ENCODE measurements around the gene BPIFB2.
"Not testable (repeated sequence)": the region's sequence is repeated elsewhere in the genome, so short reads cannot be mapped to it uniquely, and the experiment has no call there.

The BPIFB2 gene

DNA sequence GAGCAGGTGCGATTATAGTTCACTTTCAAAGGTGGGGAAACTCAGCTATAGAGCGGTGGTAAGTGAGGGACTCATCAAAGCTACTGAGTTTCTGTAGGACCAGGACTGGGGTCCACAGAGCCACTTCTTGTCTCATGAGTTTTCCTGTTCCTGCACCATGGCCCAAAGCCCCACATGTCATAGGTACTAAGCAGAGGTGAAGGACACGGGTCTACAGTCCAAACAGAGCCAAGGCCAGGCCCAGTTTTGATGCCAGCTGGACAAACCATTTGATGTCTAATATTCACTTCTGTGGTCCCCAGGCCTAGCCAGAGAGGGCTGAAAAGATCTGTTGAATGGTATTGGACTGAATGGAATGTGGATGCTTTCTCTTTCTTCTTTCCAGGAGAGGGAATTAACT lies 34.9 kb downstream of the BPIFB2 start:
- H3K9me3 ChIP-seq (ENCODE audit: control insufficient read depth in 1 of 2, low read length in 2 of 2) = peaks cover 5 to 13% of the 10 kb centered on the region in 2 donors
- H3K36me3 ChIP-seq (ENCODE audit: control insufficient read depth in 1 of 2, insufficient read depth in 2 of 2, low read length in 2 of 2) = no peaks in the 10 kb centered on the region
- no peak overlapping the region for H3K27ac ChIP-seq (ENCODE audit: low read length)
- H3K4me1 ChIP-seq (ENCODE audit: control insufficient read depth in 1 of 2, insufficient read depth in 2 of 2, low read length in 2 of 2) = no peaks in the 10 kb centered on the region
- H3K27me3 ChIP-seq (ENCODE audit: low read depth, low read length) = no peaks in the 10 kb centered on the region
- no peak overlapping the region for H3K4me3 ChIP-seq (ENCODE audit: low read depth in 1 of 2, low read length in 2 of 2)

DNA sequence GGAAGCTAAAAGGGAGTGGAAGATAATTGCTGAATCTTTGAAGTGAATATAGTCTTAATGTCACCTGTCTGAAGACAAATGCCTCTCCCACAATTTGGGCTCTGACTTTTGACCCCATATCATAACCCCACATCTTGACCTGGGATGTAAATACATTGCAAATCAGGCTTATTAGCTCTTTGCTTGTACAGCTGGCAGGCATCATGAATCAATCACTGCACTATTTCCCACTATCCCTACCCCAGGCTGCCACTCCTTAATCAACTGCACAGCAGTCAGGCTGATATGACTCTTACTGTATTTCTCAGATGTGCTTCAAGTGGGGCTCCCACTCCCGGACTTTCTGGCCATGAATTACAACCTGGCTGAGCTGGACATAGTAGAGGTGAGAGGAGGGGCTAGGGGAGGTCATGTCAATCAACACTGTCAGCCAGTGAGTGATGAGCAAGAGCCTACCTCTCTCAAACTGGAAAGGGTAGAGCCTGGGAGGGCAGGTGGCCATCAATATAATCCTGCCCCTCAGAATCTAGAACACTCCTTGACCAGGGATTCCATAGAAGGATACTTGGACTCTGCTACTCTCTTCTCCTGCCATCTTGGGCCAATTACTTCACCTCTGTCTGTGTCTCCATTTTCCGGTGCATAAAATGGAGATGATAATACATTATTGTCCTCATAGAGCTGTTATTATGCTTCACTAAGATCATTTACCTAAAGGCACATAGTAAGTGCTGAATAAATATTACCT lies 35.7 kb downstream of the BPIFB2 start:
- Histone ChIP-seq H3K36me3 (ENCODE audit: control insufficient read depth in 1 of 2, insufficient read depth in 2 of 2, low read length in 2 of 2) (no peaks in the 10 kb centered on the region), H3K4me3 (ENCODE audit: low read depth in 1 of 2, low read length in 2 of 2) (no peak overlapping the region), H3K27ac (ENCODE audit: low read length) (no peak overlapping the region), H3K27me3 (ENCODE audit: low read depth, low read length) (no peaks in the 10 kb centered on the region), H3K4me1 (ENCODE audit: control insufficient read depth in 1 of 2, insufficient read depth in 2 of 2, low read length in 2 of 2) (no peaks in the 10 kb centered on the region), H3K9me3 (ENCODE audit: control insufficient read depth in 1 of 2, low read length in 2 of 2) (peaks cover 5 to 13% of the 10 kb centered on the region in 2 donors)

- Histone ChIP-seq H3K27ac (ENCODE audit: low read length) (no peak overlapping the region), H3K9me3 (ENCODE audit: control insufficient read depth in 1 of 2, low read length in 2 of 2) (peaks cover 5 to 13% of the 10 kb centered on the region in 2 donors), H3K27me3 (ENCODE audit: low read depth, low read length) (no peaks in the 10 kb centered on the region), H3K4me1 (ENCODE audit: control insufficient read depth in 1 of 2, insufficient read depth in 2 of 2, low read length in 2 of 2) (no peaks in the 10 kb centered on the region), H3K36me3 (ENCODE audit: control insufficient read depth in 1 of 2, insufficient read depth in 2 of 2, low read length in 2 of 2) (no peaks in the 10 kb centered on the region), H3K4me3 (ENCODE audit: low read depth in 1 of 2, low read length in 2 of 2) (no peak overlapping the region)
These were observed 36.3 kb downstream of the BPIFB2 start for GRCh38 chr20:33043731-33044181.

DNA sequence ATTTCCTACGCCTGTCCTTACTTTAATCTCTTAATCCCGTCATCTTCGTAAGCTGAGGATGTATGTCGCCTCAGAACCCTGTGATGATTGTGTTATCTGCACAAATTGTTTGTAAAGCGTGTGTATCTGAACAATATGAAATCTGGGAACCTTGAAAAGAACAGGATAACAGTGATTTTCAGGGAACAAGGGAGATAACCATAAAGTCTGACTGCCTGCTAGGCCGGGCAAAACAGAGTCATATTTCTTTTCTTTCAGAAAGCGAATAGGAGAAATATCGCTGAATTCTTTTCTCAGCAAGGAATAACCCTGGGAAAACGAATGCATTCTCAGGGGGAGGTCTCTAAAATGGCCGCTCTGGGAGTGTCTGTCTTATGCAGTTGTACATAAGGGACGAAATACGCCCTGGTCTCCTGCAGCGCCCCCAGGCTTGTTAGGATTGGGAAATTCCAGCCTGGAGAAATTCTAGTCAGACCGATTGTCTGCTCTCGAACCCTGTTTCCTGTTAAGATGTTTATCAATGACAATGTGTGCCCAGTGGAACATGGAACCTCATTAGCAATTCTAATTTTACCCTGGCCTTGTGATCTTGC lies 37.7 kb downstream of the BPIFB2 start:
- not testable (repeated sequence) for H3K27me3 ChIP-seq (ENCODE audit: low read depth, low read length); H3K36me3 ChIP-seq (ENCODE audit: control insufficient read depth in 1 of 2, insufficient read depth in 2 of 2, low read length in 2 of 2); H3K4me3 ChIP-seq (ENCODE audit: low read depth in 1 of 2, low read length in 2 of 2); H3K27ac ChIP-seq (ENCODE audit: low read length); H3K4me1 ChIP-seq (ENCODE audit: control insufficient read depth in 1 of 2, insufficient read depth in 2 of 2, low read length in 2 of 2)
- peaks cover 5 to 13% of the 10 kb centered on the region in 2 donors for H3K9me3 ChIP-seq (ENCODE audit: control insufficient read depth in 1 of 2, low read length in 2 of 2)

- Histone ChIP-seq H3K4me1 (ENCODE audit: control insufficient read depth in 1 of 2, insufficient read depth in 2 of 2, low read length in 2 of 2) (no peaks in the 10 kb centered on the region), H3K27ac (ENCODE audit: low read length) (no peak overlapping the region), H3K27me3 (ENCODE audit: low read depth, low read length) (no peaks in the 10 kb centered on the region), H3K9me3 (ENCODE audit: control insufficient read depth in 1 of 2, low read length in 2 of 2) (peaks cover 5 to 13% of the 10 kb centered on the region in 2 donors), H3K36me3 (ENCODE audit: control insufficient read depth in 1 of 2, insufficient read depth in 2 of 2, low read length in 2 of 2) (no peaks in the 10 kb centered on the region), H3K4me3 (ENCODE audit: low read depth in 1 of 2, low read length in 2 of 2) (no peak overlapping the region)
These were observed 38.9 kb downstream of the BPIFB2 start for GRCh38 chr20:33046412-33046811.

GRCh38 chr20:33051333-33051732 lies 43.8 kb downstream of the BPIFB2 start:
- Histone ChIP-seq H3K4me3 (ENCODE audit: low read depth in 1 of 2, low read length in 2 of 2) (no peak overlapping the region), H3K27me3 (ENCODE audit: low read depth, low read length) (no peaks in the 10 kb centered on the region), H3K4me1 (ENCODE audit: control insufficient read depth in 1 of 2, insufficient read depth in 2 of 2, low read length in 2 of 2) (no peaks in the 10 kb centered on the region)

DNA sequence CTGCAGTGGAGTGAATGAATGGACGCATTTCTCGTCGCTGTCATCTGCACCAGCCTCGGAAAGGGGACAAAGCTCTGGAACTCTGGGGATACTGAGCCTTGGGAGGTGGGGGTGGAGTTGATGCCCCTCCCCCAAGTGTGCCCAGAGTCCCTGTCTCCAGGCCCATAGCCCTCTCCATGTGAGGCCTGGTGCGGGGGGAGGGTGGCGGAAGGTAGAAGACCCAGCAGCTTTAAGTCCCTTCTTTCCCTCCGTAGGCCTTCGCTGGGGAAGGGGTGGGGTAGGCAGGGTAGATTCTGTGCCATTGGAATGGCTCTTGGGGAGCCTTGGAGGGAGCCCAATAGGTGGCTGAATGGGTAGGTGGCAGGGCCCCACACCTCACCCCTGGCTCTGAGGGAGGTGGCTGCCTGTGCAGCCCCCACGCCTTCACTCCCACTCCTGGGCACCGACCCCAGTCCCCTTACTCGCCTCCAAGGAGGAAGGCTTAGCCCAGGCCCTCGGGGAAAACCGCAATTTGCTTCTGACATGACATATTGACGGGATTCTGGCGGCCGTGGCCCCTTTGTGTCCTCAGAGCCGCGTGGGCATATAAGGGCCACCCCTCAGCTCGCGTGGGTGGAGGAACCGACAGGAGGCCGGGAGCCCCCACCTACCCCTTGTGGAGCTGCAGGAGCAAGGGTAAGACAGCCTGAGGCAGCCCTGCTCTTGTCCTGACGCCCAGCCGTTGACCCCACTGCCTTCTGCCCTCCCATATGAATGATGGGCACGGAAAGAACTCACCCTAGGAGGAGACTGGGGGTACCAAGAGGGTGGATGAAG lies 46.0 kb downstream of the BPIFB2 start, which contains the start of gene BPIFB3:
Gene BPIFB3 (plus strand): TSS at position 613 of the 816 bp plus-strand sequence. CDS start 1,533 bp downstream, outside the sequence.
- Histone ChIP-seq H3K36me3 (ENCODE audit: control insufficient read depth in 1 of 2, insufficient read depth in 2 of 2, low read length in 2 of 2) (no peaks in the 10 kb centered on the region), H3K4me1 (ENCODE audit: control insufficient read depth in 1 of 2, insufficient read depth in 2 of 2, low read length in 2 of 2) (no peaks in the 10 kb centered on the region), H3K9me3 (ENCODE audit: control insufficient read depth in 1 of 2, low read length in 2 of 2) (no peaks in the 10 kb centered on the region), H3K27me3 (ENCODE audit: low read depth, low read length) (no peaks in the 10 kb centered on the region), H3K4me3 (ENCODE audit: low read depth in 1 of 2, low read length in 2 of 2) (no peak within 1 kb of the TSS), H3K27ac (ENCODE audit: low read length) (no peak within 1 kb of the TSS)

More at GRCh38 chr20:33051333-33051732, 43.8 kb downstream of the BPIFB2 start:
- Histone ChIP-seq H3K27ac (ENCODE audit: low read length) (no peak overlapping the region), H3K36me3 (ENCODE audit: control insufficient read depth in 1 of 2, insufficient read depth in 2 of 2, low read length in 2 of 2) (no peaks in the 10 kb centered on the region), H3K9me3 (ENCODE audit: control insufficient read depth in 1 of 2, low read length in 2 of 2) (no peaks in the 10 kb centered on the region)

DNA sequence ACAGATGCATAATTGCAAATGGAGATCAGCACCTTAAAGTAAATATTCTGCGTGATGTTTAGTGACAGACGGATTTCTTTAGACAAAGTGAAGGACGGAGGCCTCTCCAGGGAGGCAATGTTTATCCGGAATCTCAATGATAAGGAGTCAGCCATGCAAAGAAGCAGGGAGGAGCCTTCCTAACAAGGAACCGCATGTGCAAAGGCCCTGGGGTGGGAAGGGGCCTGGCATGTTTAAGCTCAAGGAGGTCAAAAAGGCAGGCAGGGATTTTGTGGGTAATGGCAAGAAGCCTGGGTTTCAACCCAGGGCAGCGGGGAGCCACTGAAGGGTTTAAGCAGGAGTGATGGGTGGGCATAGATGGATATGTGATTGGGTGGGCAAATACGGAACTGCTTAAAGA lies 46.9 kb downstream of the BPIFB2 start:
- Histone ChIP-seq H3K4me3 (ENCODE audit: low read depth in 1 of 2, low read length in 2 of 2) (no peak overlapping the region), H3K27ac (ENCODE audit: low read length) (no peak overlapping the region), H3K9me3 (ENCODE audit: control insufficient read depth in 1 of 2, low read length in 2 of 2) (no peaks in the 10 kb centered on the region), H3K27me3 (ENCODE audit: low read depth, low read length) (no peaks in the 10 kb centered on the region), H3K4me1 (ENCODE audit: control insufficient read depth in 1 of 2, insufficient read depth in 2 of 2, low read length in 2 of 2) (no peaks in the 10 kb centered on the region), H3K36me3 (ENCODE audit: control insufficient read depth in 1 of 2, insufficient read depth in 2 of 2, low read length in 2 of 2) (no peaks in the 10 kb centered on the region)

DNA sequence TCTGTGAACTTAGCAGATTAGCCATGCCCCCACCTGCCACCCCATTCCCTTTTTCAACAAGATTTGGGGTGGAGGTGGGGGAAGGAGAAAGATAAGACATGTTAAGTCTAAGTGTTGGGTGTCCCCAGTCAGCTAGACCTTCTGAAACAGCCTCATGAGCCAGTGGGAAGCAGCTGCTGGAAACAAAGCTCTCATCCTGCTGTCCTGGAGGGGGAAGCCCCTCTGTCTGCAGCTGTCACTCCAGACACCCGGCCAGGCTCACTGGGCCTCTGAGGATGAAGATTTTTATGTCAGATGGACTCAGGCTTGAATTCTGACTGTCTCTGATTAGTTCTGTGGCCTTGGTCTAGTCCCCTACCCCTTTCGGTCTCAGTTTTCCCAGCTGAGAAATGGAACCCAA lies 47.3 kb downstream of the BPIFB2 start:
- Histone ChIP-seq H3K4me3 (ENCODE audit: low read depth in 1 of 2, low read length in 2 of 2) (no peak overlapping the region), H3K4me1 (ENCODE audit: control insufficient read depth in 1 of 2, insufficient read depth in 2 of 2, low read length in 2 of 2) (no peaks in the 10 kb centered on the region), H3K27ac (ENCODE audit: low read length) (no peak overlapping the region), H3K9me3 (ENCODE audit: control insufficient read depth in 1 of 2, low read length in 2 of 2) (no peaks in the 10 kb centered on the region), H3K36me3 (ENCODE audit: control insufficient read depth in 1 of 2, insufficient read depth in 2 of 2, low read length in 2 of 2) (no peaks in the 10 kb centered on the region), H3K27me3 (ENCODE audit: low read depth, low read length) (no peaks in the 10 kb centered on the region)

- H3K27me3 ChIP-seq (ENCODE audit: low read depth, low read length) = no peaks in the 10 kb centered on the region
These were observed 51.6 kb downstream of the BPIFB2 start for GRCh38 chr20:33059136-33059535.

DNA sequence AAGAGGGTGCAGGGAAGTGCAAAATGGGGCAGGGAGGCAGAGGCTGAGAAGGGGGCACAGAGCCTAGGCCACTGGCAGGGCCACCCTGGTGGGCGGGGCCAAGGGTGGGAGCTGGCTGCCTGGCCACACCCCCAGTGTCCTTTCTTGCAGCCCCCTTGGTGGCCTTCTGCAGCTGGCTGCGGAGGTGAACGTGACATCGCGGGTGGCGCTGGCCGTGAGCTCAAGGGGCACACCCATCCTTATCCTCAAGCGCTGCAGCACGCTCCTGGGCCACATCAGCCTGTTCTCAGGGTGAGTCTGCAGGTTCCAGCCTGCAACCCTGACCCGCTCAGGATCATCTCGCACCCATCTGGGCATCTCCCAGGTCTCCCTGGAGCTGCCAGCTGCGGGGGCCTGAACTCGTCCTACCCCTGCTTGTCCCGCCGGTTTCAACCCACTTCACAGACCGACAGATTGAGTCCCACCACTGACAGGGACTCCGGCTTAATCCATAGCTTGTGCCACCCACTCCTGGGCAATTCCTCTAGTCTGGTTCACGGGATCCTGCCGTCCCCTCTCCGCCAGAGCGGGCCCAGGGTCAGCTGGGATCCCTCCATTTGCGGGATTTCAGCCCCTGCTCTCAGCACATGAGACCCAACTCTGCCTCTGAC lies 52.4 kb downstream of the BPIFB2 start:
- H3K27ac ChIP-seq (ENCODE audit: low read length) = no peak overlapping the region
- H3K4me1 ChIP-seq (ENCODE audit: control insufficient read depth in 1 of 2, insufficient read depth in 2 of 2, low read length in 2 of 2) = no peaks in the 10 kb centered on the region
- no peaks in the 10 kb centered on the region for H3K27me3 ChIP-seq (ENCODE audit: low read depth, low read length)
- no peaks in the 10 kb centered on the region for H3K36me3 ChIP-seq (ENCODE audit: control insufficient read depth in 1 of 2, insufficient read depth in 2 of 2, low read length in 2 of 2)
- H3K9me3 ChIP-seq (ENCODE audit: control insufficient read depth in 1 of 2, low read length in 2 of 2) = no peaks in the 10 kb centered on the region
- H3K4me3 ChIP-seq (ENCODE audit: low read depth in 1 of 2, low read length in 2 of 2) = no peak overlapping the region

More at GRCh38 chr20:33059136-33059535, 51.6 kb downstream of the BPIFB2 start:
- H3K4me3 ChIP-seq (ENCODE audit: low read depth in 1 of 2, low read length in 2 of 2) = no peak overlapping the region
- H3K9me3 ChIP-seq (ENCODE audit: control insufficient read depth in 1 of 2, low read length in 2 of 2) = no peaks in the 10 kb centered on the region
- H3K4me1 ChIP-seq (ENCODE audit: control insufficient read depth in 1 of 2, insufficient read depth in 2 of 2, low read length in 2 of 2) = no peaks in the 10 kb centered on the region
- H3K36me3 ChIP-seq (ENCODE audit: control insufficient read depth in 1 of 2, insufficient read depth in 2 of 2, low read length in 2 of 2) = no peaks in the 10 kb centered on the region
- no peak overlapping the region for H3K27ac ChIP-seq (ENCODE audit: low read length)

All from muscle layer of duodenum (tissue), 2 donors.